Natural killer cell (primary cell): ENCODE measurements around the gene DSCAML1. TPM values are rescaled to one million over a fixed set of nuclear protein-coding genes. Genes with fewer than 3 reads are reported as not detected.

Experiments
- ATAC-seq, 3 donors: fragments of 150-1000 bp in 2 of 3; fragments of 200-7000 bp in 1 of 3; cut with Tn5 transposase; 1 replicate in 1 of 3; 2 replicates in 2 of 3; pipeline ENCODE4 v1.10.0; 2021; ENCODE audit warnings: mild to moderate bottlenecking in 2 of 3, moderate library complexity in 2 of 3
- DNase-seq, 2 donors: peaks; one replicate each; pipeline versions ENCODE4 v3.0.0 to v3.0.0-alpha.2; 2013 to 2021; ENCODE audit warnings: mixed read lengths in 1 of 2
- H3K27ac ChIP-seq: one replicate; pipeline ENCODE4 v1.5.1; 2013; ENCODE audit warnings: mild to moderate bottlenecking, low read length
- H3K27me3 ChIP-seq: one replicate; pipeline ENCODE4 v1.6.1; 2013; ENCODE audit warnings: low read length; ENCODE audit not compliant: control insufficient read depth, insufficient read depth
- H3K36me3 ChIP-seq: one replicate; pipeline ENCODE4 v1.6.1; 2013; ENCODE audit warnings: low read length; ENCODE audit not compliant: control insufficient read depth, insufficient read depth
- H3K4me1 ChIP-seq: one replicate; pipeline ENCODE4 v1.6.1; 2013; ENCODE audit warnings: low read length; ENCODE audit not compliant: control insufficient read depth, insufficient read depth
- H3K4me3 ChIP-seq: one replicate; pipeline ENCODE4 v1.5.1; 2013; ENCODE audit warnings: low read length
- H3K9me3 ChIP-seq: one replicate; pipeline ENCODE4 v1.6.1; 2013; ENCODE audit warnings: low read length; ENCODE audit not compliant: control insufficient read depth, insufficient read depth
- H3K27ac Mint-ChIP-seq, 2 donors: one replicate each; pipeline ENCODE4 v1.8.0; 2022; ENCODE audit warnings: mild to moderate bottlenecking in 2 of 2, mixed read lengths in 2 of 2, moderate library complexity in 1 of 2
- H3K27me3 Mint-ChIP-seq, 2 donors: one replicate each; pipeline ENCODE4 v1.8.0; 2022; ENCODE audit warnings: low read depth in 2 of 2, mixed read lengths in 2 of 2
- H3K36me3 Mint-ChIP-seq: one replicate; pipeline ENCODE4 v1.8.0; 2022; ENCODE audit warnings: mixed read lengths
- H3K4me1 Mint-ChIP-seq, 2 donors: one replicate each; pipeline ENCODE4 v1.8.0; 2022; ENCODE audit warnings: mixed read lengths in 2 of 2
- H3K4me3 Mint-ChIP-seq: one replicate; pipeline ENCODE4 v1.8.0; 2022; ENCODE audit warnings: mild to moderate bottlenecking, moderate library complexity, mixed read lengths
- H3K9me3 Mint-ChIP-seq, 2 donors: one replicate each; pipeline ENCODE4 v1.8.0; 2022; ENCODE audit warnings: mixed read lengths in 2 of 2
- CTCF ChIP-seq: fragments of 200-600 bp; IDR thresholded peaks from one replicate; pipeline ENCODE4 v1.8.0; 2022; ENCODE audit warnings: antibody characterized with exemption
- WGBS: methylation state at CpG from one replicate; pipeline ENCODE4 v1.1.7; 2013; ENCODE audit warnings: missing lambda C conversion rate; ENCODE audit not compliant: insufficient coverage; 5-methylcytosine and 5-hydroxymethylcytosine counted together
- intact Hi-C: fragments of 100-400 bp; cut with micrococcal nuclease; formaldehyde crosslinking; loops from one replicate; pipeline ENCODE4 v1.14.2; 2022
- total RNA-seq, 4 donors: library from RNA; stranded (reverse); fragments of 120-200 nt in 1 of 4; gene quantifications; one replicate each; pipeline versions ENCODE4 v1.2.3 to v1.2.4, GENCODE V29; 2013 to 2022

The DSCAML1 gene
- total RNA-seq, 3 donors from 2014 or later (not counting 1 experiment from before 2014, with no cell fraction given), result 0.66 TPM; not detected in 2

GRCh38 chr11:117752071-117752470 lies 44.9 kb downstream of the DSCAML1 start:
- Histone ChIP-seq H3K36me3 (no peaks in the 10 kb centered on the region), H3K27ac (no peak overlapping the region), H3K4me1 (no peaks in the 10 kb centered on the region), H3K4me3 (no peak overlapping the region), H3K9me3 (no peaks in the 10 kb centered on the region), H3K27me3 (no peaks in the 10 kb centered on the region)
- ATAC-seq, result no peak
- Mint-ChIP-seq H3K27ac (no peak overlapping the region), H3K9me3 (no peaks in the 10 kb centered on the region), H3K4me1 (no peaks in the 10 kb centered on the region), H3K4me3 (no peak overlapping the region), H3K36me3 (no peaks in the 10 kb centered on the region), H3K27me3 (peaks cover 10 to 26% of the 10 kb centered on the region in 2 donors)
- WGBS, result 94% methylated on average over 1 of the region's 2 CpGs
- intact Hi-C loops, result no loop called here
- TF ChIP-seq CTCF, result no peak
- DNase-seq, result no peak

GRCh38 chr11:117750916-117751662 lies 45.9 kb downstream of the DSCAML1 start:
- Histone ChIP-seq H3K9me3 (no peaks in the 10 kb centered on the region), H3K27ac (no peak overlapping the region), H3K4me3 (no peak overlapping the region), H3K36me3 (no peaks in the 10 kb centered on the region), H3K27me3 (no peaks in the 10 kb centered on the region), H3K4me1 (no peaks in the 10 kb centered on the region)
- ATAC-seq (no peak), DNase-seq (no peak)
- intact Hi-C loops, result no loop called here
- H3K27me3 Mint-ChIP-seq, result peaks cover 4 to 17% of the 10 kb centered on the region in 2 donors
- H3K4me3 Mint-ChIP-seq, result no peak overlapping the region
- no peak for TF ChIP-seq CTCF
- no peaks in the 10 kb centered on the region for H3K36me3 Mint-ChIP-seq
- no peaks in the 10 kb centered on the region for H3K4me1 Mint-ChIP-seq
- H3K27ac Mint-ChIP-seq, result no peak overlapping the region
- no peaks in the 10 kb centered on the region for H3K9me3 Mint-ChIP-seq
- WGBS, result 89% methylated on average over 14 of the region's 14 CpGs

- Mint-ChIP-seq H3K4me3 (no peak overlapping the region), H3K36me3 (no peaks in the 10 kb centered on the region), H3K4me1 (no peaks in the 10 kb centered on the region), H3K9me3 (no peaks in the 10 kb centered on the region), H3K27ac (no peak overlapping the region), H3K27me3 (peaks cover 0 to 9% of the 10 kb centered on the region in 2 donors)
- intact Hi-C loops, result no loop called here
- ATAC-seq (no peak), DNase-seq (no peak)
- WGBS, result 91% methylated on average over 5 of the region's 5 CpGs
- H3K4me1 ChIP-seq, result no peaks in the 10 kb centered on the region
- no peaks in the 10 kb centered on the region for H3K36me3 ChIP-seq
- H3K27me3 ChIP-seq, result no peaks in the 10 kb centered on the region
- H3K9me3 ChIP-seq, result no peaks in the 10 kb centered on the region
- no peak overlapping the region for H3K4me3 ChIP-seq
- no peak overlapping the region for H3K27ac ChIP-seq
- no peak for TF ChIP-seq CTCF
Observed at GRCh38 chr11:117750357-117750756, 46.7 kb downstream of the DSCAML1 start.

- DNase-seq (no peak), ATAC-seq (no peak)
- no peak overlapping the region for H3K27ac ChIP-seq
- no peaks in the 10 kb centered on the region for H3K36me3 ChIP-seq
- H3K9me3 Mint-ChIP-seq, result no peaks in the 10 kb centered on the region
- TF ChIP-seq CTCF, result no peak
- H3K9me3 ChIP-seq, result no peaks in the 10 kb centered on the region
- intact Hi-C loops, result no loop called here
- no peaks in the 10 kb centered on the region for H3K36me3 Mint-ChIP-seq
- no peaks in the 10 kb centered on the region for H3K4me1 ChIP-seq
- H3K27ac Mint-ChIP-seq, result no peak overlapping the region
- H3K4me3 Mint-ChIP-seq, result no peak overlapping the region
- 94% methylated on average over 8 of the region's 8 CpGs for WGBS
- no peak overlapping the region for H3K4me3 ChIP-seq
- H3K27me3 ChIP-seq, result no peaks in the 10 kb centered on the region
- no peaks in the 10 kb centered on the region for H3K4me1 Mint-ChIP-seq
- H3K27me3 Mint-ChIP-seq, result peaks cover 0 to 9% of the 10 kb centered on the region in 2 donors
Observed at GRCh38 chr11:117749541-117749910, 47.5 kb downstream of the DSCAML1 start.
